OCI-LY3 (cell line): ENCODE data around the gene DDX41.

Experiments used
- CTCF ChIP-seq: fragments of 200-600, 300-600 bp; sonication (generic); IDR thresholded peaks from 2 replicates; pipeline ENCODE4 v1.5.1; 2014; ENCODE audit warnings: antibody characterized with exemption, low read length, low read depth
- EZH2phosphoT487 ChIP-seq: fragments of 200-600 bp; shearing (Covaris generic); IDR thresholded peaks from 2 replicates; pipeline ENCODE4 v1.6.1; 2018; ENCODE audit warnings: antibody characterized with exemption, mixed run types, low read depth

DNA sequence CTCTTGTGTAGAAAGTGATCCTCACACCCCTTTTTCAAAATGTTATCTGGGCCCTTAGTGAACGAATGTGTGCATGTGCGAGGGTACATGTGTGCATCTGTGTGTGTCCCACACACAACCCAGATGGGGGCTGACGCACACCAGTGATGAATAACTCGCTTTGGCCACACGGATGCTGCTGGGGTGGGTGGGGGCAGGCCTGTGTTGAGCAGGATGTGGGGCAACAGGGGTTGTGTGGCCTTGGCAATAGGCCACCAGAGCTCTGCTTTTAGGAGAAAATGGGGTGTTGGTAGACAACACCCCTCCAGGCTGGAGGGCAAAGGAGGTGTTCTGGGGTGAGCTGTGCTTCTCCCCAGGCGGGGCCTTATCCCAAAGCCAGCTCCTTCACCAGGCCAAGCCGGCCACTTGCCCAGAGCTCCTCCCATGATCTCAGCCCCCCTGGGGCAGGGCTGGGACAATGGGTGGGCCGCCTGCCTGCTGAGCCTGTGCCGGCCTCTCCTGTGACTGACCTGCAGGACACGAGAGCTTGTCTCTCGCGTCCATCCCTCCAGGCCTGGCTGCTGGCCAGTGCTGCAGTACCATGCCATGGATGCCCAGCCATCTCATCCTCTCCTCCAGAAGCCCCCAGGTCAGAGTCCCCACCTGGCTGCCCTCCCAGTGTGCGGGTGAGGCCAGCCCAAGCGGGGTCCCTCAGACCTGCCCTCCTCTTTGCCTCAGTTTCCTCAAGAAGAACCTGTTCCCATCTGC lies 45.0 kb downstream of the DDX41 start:
- TF ChIP-seq CTCF = no peak
- no peak for TF ChIP-seq EZH2phosphoT487
